DLD1 (cell line): ENCODE measurements around the gene CCDC146.
"Not testable (repeated sequence)": the region's sequence is repeated elsewhere in the genome, so short reads cannot be mapped to it uniquely, and the experiment has no call there.

Experiments used
- in situ Hi-C: cut with HindIII; loops from 2 replicates; pipeline ENCODE4 v1.10.0; 2017; ENCODE audit warnings: low sequenced_read_pairs

Gene CCDC146

DNA sequence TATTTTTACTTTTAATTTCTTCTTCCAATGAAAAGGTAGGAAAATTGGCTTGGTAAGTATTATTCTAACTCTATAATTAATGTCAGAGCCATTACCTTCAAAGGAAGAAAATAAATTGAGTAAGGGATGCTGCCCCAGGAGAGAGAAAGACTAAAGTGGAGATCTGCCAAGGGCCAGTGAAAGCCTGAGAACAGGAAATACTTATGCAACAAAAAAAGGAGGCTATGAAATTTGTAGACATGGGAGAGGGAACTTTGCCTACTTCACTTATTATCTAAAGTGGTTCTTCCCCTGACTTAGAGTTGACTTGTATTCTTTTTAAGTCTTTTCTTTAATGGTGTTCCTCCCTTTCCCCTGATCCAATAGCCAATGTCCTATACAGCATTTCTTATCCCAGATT is 29.8 kb downstream of the CCDC146 start:
- in situ Hi-C loops = not testable (repeated sequence)

DNA sequence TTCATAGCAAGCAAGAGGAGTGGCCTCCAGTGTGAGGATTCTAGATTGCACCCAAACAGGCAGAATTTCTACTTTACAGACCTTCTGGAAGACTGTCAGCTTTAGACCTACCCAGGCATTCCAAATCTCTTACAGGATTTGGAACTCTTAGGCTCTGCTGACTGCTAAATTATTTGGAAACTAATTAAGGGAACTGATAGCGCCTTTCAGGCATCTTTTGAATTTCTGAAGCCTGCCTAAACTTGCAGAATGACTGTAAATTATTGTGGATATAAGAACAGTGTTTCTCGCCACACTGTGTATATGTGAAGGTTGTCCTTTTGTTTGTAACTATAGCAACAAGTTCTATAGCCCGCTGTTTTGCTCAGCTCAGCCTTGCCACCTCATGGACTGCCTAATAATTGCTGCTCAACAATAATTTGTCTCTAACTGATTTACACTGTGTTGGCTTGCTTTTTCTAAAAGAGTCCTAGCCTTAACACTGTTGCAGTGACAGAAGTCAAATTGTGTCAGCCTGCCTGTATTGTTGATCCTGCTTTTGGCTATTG is 32.6 kb downstream of the CCDC146 start:
- in situ Hi-C loops = not testable (repeated sequence)

DNA sequence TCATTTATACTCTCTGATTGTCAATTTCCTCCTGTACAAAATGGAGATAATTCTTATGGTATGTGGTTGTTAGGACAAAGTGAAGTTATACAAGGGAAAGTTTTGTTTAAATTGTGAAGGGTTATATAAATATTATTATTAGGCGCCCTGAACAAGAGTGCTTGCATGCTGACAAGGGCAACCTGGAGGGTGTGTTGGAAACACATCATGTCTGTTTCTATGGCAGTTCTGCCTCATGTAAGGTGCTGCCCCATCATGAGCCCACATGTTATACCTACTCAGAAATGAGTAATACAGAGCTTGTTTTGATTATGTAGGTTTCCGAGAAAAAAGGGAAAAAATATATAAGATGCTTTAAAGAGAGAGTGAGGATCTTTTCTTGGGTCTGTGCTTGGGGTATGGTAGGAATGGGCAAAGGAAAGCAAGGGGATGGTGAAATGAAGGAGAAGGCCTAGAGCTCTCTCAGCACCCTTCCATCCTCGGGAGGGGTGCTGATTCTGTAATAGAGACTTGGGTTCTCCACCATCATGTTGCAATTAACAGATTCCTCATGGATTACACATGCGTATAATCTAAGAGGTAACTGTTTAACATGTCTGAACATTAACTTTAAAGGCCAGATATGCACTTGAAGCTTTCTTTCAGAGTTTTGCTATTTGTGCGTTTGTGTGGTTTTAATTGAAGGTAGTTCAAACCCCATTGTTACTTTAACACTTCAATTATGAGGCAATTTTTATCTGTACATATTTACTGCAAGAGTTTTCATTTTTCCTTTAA is 33.4 kb downstream of the CCDC146 start:
- in situ Hi-C loops = not testable (repeated sequence)

DNA sequence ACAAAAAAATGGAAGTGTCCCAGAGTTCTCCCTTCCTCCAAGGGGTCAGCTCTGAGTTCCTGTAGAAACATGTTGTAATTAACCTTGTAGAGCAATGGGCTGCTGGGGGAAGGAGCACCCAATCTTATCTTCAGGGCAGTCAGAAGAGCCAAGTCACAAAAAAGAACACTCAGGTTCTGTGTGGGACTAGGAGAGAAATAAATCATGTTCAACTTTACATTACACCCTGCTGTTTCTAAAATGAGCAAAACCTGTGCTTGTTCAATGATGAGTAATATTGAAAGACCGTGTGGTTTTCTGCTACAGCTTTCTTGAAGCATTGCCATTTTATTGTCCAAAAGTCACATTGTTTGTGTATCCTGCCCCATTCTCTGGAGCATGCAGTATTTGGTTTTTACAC is 34.6 kb downstream of the CCDC146 start:
- in situ Hi-C loops = not testable (repeated sequence)

DNA sequence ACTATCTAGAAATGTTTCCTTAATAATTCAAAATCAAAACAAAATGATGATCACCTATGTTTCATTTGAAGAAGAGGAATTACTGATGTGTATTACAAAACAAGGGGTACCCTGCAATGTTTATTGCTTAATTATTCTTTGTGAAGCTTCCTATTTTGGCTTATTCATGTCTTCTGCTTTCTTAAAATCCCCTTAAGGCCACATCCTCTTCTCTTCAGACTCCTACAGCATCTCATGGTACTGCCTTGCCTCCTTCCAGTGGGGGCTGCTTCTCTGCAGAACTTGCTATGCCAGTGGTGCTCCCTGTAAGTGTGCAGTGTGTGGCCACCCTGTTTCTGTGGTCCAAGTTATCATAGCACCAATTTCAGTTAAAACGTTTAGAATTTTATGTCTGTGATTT is 35.0 kb downstream of the CCDC146 start:
- in situ Hi-C loops = no loop called here

DNA sequence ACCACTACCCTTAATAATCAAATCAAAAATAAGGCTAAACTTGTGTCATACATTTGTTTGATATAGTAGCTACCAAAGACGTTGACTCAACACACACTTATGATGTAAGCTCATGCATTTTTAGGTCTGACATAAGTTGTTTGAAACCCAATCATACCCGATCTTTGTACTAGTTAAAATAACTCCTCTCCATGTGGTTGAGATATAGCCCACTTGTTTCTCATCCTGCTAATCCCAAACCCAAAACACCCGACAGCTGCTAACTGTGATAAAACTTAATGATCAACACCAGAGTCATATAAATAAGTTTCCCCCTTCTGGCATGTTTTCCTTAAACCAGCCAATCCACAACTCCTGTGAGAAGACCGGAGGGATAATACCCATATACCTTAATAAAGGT is 48.7 kb downstream of the CCDC146 start:
- in situ Hi-C loops = not testable (repeated sequence)

DNA sequence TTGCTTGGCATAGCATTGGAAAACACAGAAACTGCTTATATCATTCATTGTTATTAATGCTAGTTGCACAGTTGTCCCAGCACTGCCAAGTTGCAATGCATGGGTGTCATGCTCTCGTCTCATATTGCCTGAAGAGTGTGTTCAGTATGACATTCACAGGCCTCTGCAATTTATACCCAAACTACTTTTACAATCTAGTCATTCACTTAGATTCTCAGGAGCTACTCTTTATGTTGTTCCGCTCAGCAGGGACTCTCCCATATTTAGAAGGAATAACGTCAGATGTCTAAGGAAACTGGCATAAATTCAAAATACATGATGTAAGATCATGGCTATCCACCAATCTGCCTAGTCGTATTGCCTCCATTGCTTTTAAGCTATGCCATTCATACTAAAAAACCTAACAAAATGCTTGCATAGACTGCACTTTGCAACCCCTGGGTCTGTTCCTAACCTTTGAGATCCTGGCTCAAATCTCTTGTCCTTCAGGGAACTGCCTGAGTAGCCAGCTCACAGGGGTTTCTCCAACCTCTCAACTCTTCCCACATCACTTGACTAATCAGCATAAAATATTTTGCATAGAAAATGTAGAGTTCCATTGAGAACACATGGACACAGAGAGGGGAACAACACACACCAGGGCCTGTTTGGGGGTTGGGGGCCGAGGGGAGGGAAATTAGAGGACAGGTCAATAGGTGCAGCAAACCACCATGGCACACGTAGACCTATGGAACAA is 50.2 kb downstream of the CCDC146 start:
- in situ Hi-C loops = not testable (repeated sequence)

DNA sequence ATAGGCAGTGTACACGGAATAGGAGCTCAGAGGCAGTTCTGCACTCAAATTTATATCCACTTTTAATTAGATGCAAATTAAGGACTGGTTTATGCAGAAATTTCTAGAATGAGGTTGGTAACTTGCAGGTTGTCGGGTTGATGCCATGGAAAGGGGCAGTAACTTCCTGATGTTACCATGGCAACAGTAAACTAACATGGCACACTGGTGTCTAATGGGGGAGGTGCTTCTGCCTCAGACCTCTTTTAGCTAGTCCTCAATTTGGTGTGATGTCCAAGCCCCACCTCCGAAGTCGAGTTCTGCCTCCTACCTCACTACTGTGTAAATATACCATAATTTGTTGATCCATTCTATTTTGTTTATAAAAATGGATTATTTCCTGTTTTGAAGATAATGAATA is 52.0 kb downstream of the CCDC146 start:
- in situ Hi-C loops = not testable (repeated sequence)

DNA sequence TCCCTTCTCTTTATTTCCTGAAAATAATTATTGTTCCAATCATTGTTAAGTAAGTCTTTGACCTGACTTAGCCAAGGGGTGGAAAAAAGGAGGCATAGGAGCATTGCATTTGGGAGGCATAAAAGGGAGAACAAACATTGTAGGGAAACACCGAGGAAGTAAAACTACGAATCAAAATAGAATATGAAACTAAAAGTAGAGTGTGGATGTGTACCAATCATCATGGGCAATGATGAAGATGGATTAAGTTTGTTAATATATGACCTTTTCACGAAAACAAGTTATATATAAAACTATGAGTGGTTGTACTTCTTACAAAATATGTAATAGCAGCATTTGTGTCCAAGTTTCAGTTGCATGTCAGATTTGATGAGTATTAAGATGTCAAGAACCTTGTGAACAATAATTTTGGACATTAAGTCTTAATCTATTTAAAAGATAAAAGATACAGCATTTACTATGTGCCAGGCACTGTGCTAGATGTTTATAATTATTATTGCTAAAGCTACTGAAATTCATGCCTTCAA is 52.9 kb downstream of the CCDC146 start:
- in situ Hi-C loops = not testable (repeated sequence)

DNA sequence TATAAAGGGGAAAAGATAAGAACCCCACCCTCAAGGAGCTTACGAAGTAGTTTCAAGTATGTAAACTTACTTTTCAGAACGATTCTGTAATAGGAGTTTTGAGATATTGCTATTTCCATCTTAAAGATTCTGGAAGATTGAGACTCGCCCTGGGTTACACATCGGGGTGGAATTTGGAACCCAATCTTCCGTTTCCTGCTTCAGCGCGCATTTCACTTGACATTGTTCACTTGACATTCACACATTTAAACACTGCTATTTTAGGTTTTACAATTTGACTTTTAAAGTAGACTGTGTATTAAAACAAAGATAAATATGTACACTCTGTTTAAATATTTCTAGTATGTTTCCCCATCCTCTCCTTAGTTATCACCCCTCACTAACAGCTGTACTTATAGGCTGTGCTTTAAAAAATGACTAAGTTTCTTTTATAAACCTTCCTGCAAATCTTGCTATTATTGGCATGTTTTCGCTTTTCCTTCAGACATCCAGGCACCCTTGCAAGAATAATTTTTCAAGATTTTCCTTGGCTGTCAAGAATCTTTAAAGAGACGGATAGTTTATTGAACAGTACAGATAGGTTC is 55.0 kb downstream of the CCDC146 start:
- in situ Hi-C loops = not testable (repeated sequence)

DNA sequence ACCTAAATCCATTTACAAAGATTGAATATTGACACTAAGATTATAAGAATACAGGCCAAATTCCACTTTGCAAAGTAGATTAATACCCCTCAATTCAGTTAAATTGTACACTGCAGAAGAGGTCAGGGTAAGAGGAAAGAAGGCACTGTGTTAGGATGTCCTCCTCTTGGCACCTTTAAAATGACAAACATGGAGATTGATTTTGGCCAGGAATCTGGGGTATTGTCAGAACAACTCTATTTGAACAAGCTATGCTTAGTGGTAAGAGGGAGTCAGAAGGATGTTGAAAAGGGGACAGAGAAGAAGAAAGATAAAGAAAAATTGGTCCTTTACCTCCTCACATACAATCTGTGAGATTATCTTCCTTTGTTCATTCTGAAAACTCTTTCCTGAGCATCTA is 55.6 kb downstream of the CCDC146 start:
- in situ Hi-C loops = not testable (repeated sequence)

DNA sequence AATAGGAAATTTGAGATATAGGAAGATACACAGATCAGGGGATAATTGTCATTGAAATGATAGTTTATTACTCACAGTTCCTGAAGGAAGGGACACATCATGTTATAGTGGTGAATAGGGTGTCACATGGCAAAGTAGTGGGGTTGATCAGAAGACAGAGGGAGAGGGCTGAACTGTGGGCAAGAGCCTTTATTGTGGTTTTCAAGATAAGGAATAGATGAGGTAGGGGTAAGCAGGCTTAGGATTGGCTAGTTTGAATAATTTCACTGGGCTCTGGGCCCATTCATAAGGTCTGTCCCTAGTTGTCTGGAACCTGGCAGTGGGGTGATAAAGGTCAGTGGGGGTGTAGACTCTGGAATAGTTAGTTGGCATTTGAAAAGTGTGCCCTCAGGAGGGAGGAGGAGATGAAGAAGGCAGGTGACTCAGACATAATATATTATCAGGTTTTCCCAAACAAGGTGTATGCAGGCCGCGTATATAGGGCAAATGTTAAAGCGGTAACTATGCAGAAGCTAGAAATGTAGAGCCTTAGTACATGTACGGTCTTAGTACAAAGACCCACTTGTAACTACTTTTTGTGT is 58.7 kb downstream of the CCDC146 start:
- in situ Hi-C loops = no loop called here

DNA sequence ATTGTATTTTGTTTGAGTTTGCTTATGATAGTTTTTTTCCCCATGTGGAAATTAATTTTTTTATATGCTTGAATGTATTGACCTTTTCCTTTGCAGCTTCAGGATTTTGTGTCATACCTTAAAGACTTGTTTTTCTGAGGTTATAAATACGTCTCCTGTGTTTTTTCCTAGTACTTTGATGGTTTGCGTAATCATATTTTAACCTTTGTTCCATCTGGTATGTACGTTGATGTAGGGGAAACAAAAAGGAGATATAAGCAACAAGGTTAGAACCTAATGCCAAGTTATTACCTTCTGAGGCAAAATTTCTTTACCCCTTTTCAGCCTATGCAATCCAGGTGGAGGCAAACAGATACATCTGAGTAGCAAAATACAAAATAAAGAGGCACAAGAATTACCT is 59.3 kb downstream of the CCDC146 start:
- in situ Hi-C loops = no loop called here

DNA sequence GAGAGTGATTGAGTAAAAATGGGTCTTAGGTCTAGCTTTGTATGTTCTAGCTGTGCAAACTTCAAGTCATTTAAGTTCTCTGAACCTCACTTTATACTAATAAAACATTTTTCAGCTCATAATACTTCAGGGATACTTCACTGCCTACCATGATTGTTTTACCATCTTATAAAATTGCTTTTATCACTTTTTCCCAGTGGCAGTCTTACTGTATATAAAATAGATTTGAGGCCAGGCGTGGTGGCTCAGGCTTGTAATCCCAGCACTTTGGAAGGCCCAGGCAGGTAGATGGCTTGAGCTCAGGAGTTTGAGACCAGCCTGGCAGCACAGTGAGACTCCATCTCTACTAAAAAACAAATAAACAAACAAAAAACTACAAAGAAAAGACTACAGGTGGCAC is 59.8 kb downstream of the CCDC146 start:
- in situ Hi-C loops = no loop called here

DNA sequence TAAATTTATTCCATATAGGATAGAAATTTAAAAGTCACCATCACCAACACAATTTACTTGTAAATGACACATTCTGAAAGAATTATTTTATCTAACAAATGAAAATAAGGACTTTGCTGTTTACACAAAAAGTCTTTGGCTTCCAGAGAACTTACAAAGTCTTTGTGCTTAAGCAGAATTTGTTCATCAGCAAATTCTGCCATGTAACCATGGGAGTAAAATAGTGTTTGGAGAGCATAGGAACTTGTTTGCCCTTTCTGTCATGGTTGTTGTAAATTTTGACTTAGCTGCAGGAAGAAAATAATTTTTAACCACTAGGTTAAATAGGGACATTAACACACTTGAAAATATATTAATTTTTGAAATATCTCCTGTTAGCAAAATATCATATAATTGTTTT is 62.0 kb downstream of the CCDC146 start:
- in situ Hi-C loops = no loop called here

DNA sequence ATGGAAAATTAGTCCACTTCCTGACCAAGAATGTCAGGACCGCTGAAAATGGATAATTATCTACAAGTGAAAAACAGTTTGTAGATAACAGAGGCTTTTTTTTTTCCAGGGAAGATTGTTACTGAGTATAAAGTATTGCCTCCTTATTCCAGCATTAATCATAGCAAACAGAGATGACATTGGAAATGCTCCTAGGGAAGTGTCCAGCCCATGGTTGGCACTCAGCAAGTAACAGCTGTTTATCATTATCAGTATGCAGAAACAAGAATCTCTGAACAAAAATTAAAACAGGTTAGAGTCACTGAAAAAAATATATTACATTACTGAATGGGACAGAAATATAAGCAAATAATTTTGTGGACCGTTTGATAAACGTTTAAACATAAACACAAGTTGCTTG is 62.6 kb downstream of the CCDC146 start:
- in situ Hi-C loops = no loop called here

DNA sequence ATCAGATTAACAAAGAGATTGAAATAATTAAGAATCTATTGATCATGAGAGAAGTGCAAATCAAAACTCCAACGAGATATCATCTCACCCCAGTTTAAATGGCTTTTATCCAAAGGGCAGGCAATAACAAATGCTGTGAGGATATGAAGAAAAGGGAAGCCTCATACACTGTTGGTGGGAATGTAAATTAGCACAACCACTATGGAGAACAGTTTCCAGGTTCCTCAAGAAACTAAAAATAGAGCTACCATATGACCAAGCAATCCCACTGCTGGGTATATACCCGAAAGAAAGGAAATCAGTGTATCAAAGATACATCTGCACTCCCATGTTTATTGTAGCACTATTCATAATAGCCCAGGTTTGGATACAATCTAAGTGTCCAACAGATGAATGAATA is 63.5 kb downstream of the CCDC146 start:
- in situ Hi-C loops = no loop called here

DNA sequence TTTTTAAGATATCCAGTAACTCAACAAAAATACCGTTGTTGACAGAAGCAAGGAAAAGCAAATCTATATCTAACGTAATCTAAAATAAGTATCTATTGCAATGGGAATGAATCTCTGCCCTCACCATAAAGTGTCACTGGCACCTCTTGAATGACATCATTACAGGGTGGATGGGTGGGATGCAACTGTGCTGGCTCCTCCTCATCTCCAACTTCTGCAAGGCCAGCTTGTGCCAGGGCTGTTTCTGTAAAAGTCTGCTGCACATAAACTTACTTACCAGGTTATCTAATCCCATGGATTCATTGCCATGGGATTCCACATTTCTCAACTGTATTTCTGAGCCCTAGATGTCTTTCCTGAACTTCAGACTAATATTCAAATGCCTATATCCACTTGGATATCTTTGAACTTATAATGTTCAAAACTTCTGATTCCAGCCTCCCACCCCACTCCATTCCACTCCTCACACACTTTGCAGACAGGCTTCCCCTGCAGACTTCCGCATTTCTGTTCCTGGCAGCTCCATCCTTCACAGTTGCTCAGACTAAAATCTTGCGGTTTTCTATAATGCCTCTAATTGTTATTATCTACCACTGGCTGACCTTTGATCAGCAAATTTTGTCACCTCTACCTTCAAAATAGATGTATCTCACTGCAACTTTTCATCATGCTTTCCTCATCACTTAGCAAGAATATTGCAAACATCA is 66.5 kb downstream of the CCDC146 start:
- in situ Hi-C loops = no loop called here

DNA sequence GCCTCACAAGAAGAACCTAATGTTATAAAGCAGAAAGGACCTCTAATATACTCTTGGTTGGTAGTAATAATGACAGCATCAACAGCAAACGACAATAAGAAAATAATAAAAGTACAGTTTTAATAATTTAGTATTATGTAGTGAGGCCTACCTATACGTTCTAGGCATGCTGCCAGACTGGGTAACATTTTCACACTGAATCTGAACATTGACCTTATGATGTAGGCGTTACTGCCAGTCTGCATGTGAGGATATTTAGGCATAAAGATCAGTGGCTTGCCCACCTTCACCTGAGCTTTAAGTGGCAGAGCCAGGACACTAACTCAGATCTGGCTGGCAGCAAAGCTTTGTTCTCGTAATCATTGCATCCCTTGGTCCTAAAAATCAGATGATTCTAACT is 74.7 kb downstream of the CCDC146 start:
- in situ Hi-C loops = no loop called here
